T-helper 2 cell treated with Interferon-gamma antibody and Interleukin-4, amounts not matched to agents 5 μg/mL and 100 μg/mL, for 36 hours (primary cell): Measurements from ENCODE around the gene UBE3B.

ENCODE experiments used
- DNase-seq: peaks from one replicate; pipeline ENCODE4 v3.0.0; 2021; ENCODE audit warnings: low spot score
- H3K27ac Mint-ChIP-seq: one replicate; pipeline ENCODE4 v1.8.0; 2021; ENCODE audit warnings: mild to moderate bottlenecking, mixed read lengths
- H3K27me3 Mint-ChIP-seq: one replicate; pipeline ENCODE4 v1.8.0; 2021; ENCODE audit warnings: low read depth, mixed read lengths
- H3K36me3 Mint-ChIP-seq: one replicate; pipeline ENCODE4 v1.8.0; 2021; ENCODE audit warnings: low read depth, mixed read lengths
- H3K4me1 Mint-ChIP-seq: one replicate; pipeline ENCODE4 v1.8.0; 2021; ENCODE audit warnings: low read depth, mixed read lengths
- H3K4me3 Mint-ChIP-seq: one replicate; pipeline ENCODE4 v1.8.0; 2022; ENCODE audit warnings: mild to moderate bottlenecking, moderate library complexity, mixed read lengths
- H3K9me3 Mint-ChIP-seq: one replicate; pipeline ENCODE4 v1.8.0; 2021; ENCODE audit warnings: mixed read lengths

The UBE3B gene

GRCh38 chr12:109488051-109488665 lies 10.7 kb downstream of the UBE3B start:
- Mint-ChIP-seq H3K27ac (no peak overlapping the region), H3K4me1 (no peaks in the 10 kb centered on the region)

DNA sequence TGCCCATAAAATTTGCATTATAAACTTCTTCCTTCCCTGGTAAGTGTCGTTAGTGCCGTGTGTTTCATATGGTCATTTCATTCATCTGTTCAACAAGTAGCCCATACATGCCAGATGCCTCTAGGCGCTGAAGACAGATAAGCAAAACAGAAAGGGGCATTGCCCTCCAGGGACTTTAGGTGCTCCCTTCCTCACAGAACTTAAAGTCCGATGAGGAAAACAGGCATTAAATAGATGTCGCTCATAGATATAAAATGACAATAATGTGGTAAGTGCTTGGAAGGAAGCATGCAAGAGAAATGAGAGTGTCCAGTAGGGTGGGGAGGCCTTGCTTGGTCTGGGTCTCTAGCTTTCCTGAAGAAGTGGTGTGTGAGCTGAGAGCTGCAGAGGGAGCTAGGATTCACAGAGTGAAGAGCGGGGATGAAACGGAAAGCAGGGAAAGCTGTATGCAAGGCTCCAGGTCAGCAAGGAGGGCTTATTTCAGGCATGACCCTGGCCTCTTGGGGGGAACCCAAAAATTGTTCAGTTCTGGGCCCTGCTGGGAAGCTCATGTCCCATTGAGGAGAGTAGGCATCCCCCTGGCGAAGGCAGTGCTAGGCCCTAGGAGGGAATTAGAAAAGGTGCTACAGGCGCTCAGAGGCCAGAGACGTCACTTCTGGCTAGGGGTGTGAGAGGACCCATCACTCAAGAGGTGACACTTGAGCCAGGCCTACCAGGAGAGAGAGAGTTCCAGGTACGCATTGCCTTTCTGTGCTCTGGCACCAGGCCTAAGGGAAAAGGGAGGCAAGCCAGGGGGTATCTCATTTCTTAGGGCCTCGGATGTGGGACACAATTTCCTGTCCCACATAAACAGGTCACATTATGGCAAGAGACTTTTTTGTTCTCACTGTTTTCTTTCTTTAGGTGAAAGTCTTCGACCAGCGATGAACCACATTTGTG lies 11.9 kb downstream of the UBE3B start:
- no peak overlapping the region for H3K27ac Mint-ChIP-seq
- H3K9me3 Mint-ChIP-seq: no peaks in the 10 kb centered on the region
- DNase-seq: no peak
- no peak overlapping the region for H3K4me3 Mint-ChIP-seq
- no peaks in the 10 kb centered on the region for H3K27me3 Mint-ChIP-seq
- peaks cover 31% of the 10 kb centered on the region for H3K36me3 Mint-ChIP-seq
- H3K4me1 Mint-ChIP-seq: no peaks in the 10 kb centered on the region

More at GRCh38 chr12:109488051-109488665, 10.7 kb downstream of the UBE3B start:
- Mint-ChIP-seq H3K9me3 (no peaks in the 10 kb centered on the region), H3K4me3 (no peak overlapping the region), H3K27me3 (no peaks in the 10 kb centered on the region), H3K36me3 (peaks cover 36% of the 10 kb centered on the region)
- no peak for DNase-seq

DNA sequence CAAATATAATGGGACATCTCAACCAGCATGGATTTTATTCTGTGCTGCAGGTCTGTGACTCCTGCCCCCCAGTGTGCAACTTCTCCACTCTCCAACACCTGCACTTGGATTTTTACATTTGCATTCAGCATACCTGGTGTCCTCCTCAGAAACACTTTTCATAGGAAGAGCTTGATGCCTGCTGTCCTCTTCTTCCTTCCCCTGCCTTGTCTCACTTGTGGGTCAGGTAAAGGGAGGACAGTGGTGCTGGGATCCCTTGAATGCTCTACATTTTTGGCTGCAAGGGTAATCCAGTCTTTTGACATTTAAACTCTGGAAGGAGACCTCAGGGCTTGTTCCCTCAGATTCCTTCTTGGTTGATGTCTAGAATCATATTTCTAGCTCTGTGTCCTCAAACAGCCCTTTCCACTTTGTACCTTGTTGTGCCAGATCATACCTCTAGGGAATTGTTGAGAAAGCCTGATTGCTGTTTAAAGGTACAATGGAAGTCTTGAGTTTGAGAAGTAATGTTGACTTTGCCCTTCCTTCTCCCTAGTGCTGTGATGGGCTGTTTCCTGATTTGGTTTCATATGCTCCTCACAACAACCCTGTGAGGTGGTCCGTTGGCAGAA lies 12.6 kb downstream of the UBE3B start:
- H3K27me3 Mint-ChIP-seq: no peaks in the 10 kb centered on the region
- H3K27ac Mint-ChIP-seq: no peak overlapping the region
- peaks cover 29% of the 10 kb centered on the region for H3K36me3 Mint-ChIP-seq
- DNase-seq: no peak
- H3K9me3 Mint-ChIP-seq: no peaks in the 10 kb centered on the region
- peaks cover 2% of the 10 kb centered on the region for H3K4me1 Mint-ChIP-seq
- H3K4me3 Mint-ChIP-seq: no peak overlapping the region

GRCh38 chr12:109491671-109492070 lies 14.2 kb downstream of the UBE3B start:
- Mint-ChIP-seq H3K4me1 (peaks cover 4% of the 10 kb centered on the region), H3K36me3 (peaks cover 23% of the 10 kb centered on the region), H3K27ac (no peak overlapping the region), H3K9me3 (no peaks in the 10 kb centered on the region), H3K27me3 (no peaks in the 10 kb centered on the region), H3K4me3 (no peak overlapping the region)
- no peak for DNase-seq

DNA sequence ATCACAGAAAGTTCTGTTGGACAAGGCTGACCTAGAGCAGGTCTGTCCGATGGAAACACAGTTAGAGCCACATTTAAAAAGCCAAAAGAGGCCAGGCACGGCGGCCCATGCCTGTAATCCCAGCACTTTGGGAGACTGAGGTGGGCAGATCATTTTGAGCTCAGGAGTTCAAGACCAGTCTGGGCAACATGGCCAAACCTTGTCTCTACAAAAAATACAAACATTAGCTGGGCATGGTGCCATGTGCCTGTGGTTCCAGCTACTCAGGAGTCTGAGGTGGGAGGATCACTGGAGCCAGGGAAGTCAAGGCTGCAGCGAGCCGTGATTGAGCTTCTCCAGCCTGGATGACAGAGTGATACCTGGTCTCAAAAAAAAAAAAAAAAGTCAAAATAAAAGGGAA lies 14.9 kb downstream of the UBE3B start:
- Mint-ChIP-seq H3K36me3 (peaks cover 20% of the 10 kb centered on the region), H3K27ac (no peak overlapping the region), H3K4me3 (no peak overlapping the region), H3K27me3 (no peaks in the 10 kb centered on the region), H3K4me1 (peaks cover 4% of the 10 kb centered on the region), H3K9me3 (no peaks in the 10 kb centered on the region)
- DNase-seq: no peak

- Mint-ChIP-seq H3K4me1 (peaks cover 4% of the 10 kb centered on the region), H3K27ac (no peak overlapping the region), H3K36me3 (peaks cover 17% of the 10 kb centered on the region), H3K4me3 (no peak overlapping the region), H3K9me3 (no peaks in the 10 kb centered on the region), H3K27me3 (no peaks in the 10 kb centered on the region)
- DNase-seq: no peak
Measured at GRCh38 chr12:109493090-109493489, 15.7 kb downstream of the UBE3B start.

- peaks cover 4% of the 10 kb centered on the region for H3K4me1 Mint-ChIP-seq
- peaks cover 16% of the 10 kb centered on the region for H3K36me3 Mint-ChIP-seq
- DNase-seq: no peak
- H3K4me3 Mint-ChIP-seq: no peak overlapping the region
- no peaks in the 10 kb centered on the region for H3K27me3 Mint-ChIP-seq
- H3K9me3 Mint-ChIP-seq: no peaks in the 10 kb centered on the region
- no peak overlapping the region for H3K27ac Mint-ChIP-seq
Measured at GRCh38 chr12:109493938-109494337, 16.5 kb downstream of the UBE3B start.

GRCh38 chr12:109494348-109494881 lies 17.0 kb downstream of the UBE3B start:
- Mint-ChIP-seq H3K36me3 (peaks cover 13% of the 10 kb centered on the region), H3K4me1 (peaks cover 4% of the 10 kb centered on the region), H3K27ac (no peak overlapping the region), H3K27me3 (no peaks in the 10 kb centered on the region), H3K4me3 (no peak overlapping the region), H3K9me3 (no peaks in the 10 kb centered on the region)
- no peak for DNase-seq

- no peak for DNase-seq
- no peaks in the 10 kb centered on the region for H3K9me3 Mint-ChIP-seq
- peaks cover 10% of the 10 kb centered on the region for H3K36me3 Mint-ChIP-seq
- H3K27ac Mint-ChIP-seq: no peak overlapping the region
- H3K4me1 Mint-ChIP-seq: peaks cover 4% of the 10 kb centered on the region
- H3K27me3 Mint-ChIP-seq: no peaks in the 10 kb centered on the region
- H3K4me3 Mint-ChIP-seq: no peak overlapping the region
Measured at GRCh38 chr12:109495012-109495411, 17.6 kb downstream of the UBE3B start.

- no peak for DNase-seq
- Mint-ChIP-seq H3K4me1 (peaks cover 4% of the 10 kb centered on the region), H3K27ac (no peak overlapping the region), H3K4me3 (no peak overlapping the region), H3K36me3 (peaks cover 8% of the 10 kb centered on the region), H3K27me3 (no peaks in the 10 kb centered on the region), H3K9me3 (no peaks in the 10 kb centered on the region)
Measured at GRCh38 chr12:109496306-109496705, 18.9 kb downstream of the UBE3B start.

DNA sequence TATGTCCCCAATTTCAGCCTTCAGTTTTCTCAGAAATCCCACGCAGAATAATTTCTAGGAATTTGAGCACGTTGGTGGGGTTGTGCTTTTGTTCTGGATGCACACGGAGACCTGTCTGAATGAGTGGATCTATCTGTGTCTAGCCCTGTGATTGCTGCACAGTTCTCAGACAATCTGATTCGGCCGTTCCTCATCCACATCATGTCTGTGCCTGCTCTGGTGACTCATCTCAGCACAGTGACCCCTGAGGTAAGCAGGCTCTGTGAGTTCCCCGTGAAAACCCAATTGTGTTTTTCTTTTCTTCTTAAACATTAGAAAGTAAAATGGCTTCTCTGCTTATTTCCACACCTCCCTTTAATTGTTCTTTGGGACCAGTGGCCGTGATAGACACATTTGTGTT lies 20.2 kb downstream of the UBE3B start:
- Mint-ChIP-seq H3K36me3 (peaks cover 5% of the 10 kb centered on the region), H3K4me3 (no peak overlapping the region), H3K9me3 (no peaks in the 10 kb centered on the region), H3K4me1 (peaks cover 4% of the 10 kb centered on the region), H3K27me3 (no peaks in the 10 kb centered on the region), H3K27ac (no peak overlapping the region)
- no peak for DNase-seq

DNA sequence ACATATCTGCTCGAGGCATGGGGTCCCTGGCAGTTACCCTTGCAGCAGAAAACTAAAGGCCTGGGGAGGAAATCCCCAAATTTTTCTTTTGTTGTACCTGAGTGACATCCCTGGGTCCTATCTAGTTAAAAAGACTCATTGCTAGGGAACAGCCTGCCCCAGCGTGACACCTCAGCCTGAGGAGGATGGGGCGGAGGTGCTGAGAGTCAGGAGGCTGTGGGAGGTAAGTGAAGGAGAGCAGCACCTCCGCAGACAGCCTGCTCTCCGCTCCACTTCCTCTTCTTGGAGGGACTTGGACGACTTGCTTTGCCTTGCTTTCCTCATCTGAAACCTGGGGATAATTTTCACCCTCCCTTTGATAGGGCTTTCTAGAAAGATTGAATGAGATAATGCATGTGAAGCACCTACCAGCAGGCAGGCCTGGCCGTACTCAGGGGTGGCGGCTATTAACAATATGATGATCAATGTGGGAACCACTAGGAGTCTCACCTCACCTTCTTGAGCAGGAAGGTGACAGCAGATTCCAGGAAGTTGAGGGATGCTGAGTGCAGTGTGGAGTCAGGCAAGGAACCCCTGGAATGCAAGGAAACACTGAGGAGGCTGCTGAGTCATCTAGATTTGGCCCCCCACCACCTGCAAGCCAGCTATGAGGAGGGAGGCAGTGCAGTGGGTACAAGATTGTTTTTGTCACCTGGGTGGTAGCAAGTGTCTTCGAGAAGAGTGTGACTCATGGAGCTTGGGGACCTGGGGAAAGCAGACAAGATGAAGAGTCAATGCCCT lies 23.2 kb downstream of the UBE3B start:
- Mint-ChIP-seq H3K4me1 (no peaks in the 10 kb centered on the region), H3K9me3 (no peaks in the 10 kb centered on the region), H3K27ac (no peak overlapping the region), H3K4me3 (no peak overlapping the region), H3K36me3 (peaks cover 20% of the 10 kb centered on the region), H3K27me3 (no peaks in the 10 kb centered on the region)
- no peak for DNase-seq

- Mint-ChIP-seq H3K36me3 (peaks cover 20% of the 10 kb centered on the region), H3K9me3 (no peaks in the 10 kb centered on the region), H3K4me1 (no peaks in the 10 kb centered on the region)
Measured at GRCh38 chr12:109501299-109501698, 23.9 kb downstream of the UBE3B start.

More at GRCh38 chr12:109501299-109501698, 23.9 kb downstream of the UBE3B start:
- Mint-ChIP-seq H3K27me3 (no peaks in the 10 kb centered on the region), H3K4me3 (no peak overlapping the region), H3K27ac (no peak overlapping the region)
- DNase-seq: no peak
